Activated naive CD8-positive, alpha-beta T cell (primary cell): ENCODE measurements around the gene PPFIBP1.
"Not testable (repeated sequence)": the region's sequence is repeated elsewhere in the genome, so short reads cannot be mapped to it uniquely, and the experiment has no call there.

Experiments used
- H3K27ac Mint-ChIP-seq: one replicate; pipeline ENCODE4 v1.8.0; 2021; ENCODE audit warnings: mixed read lengths
- H3K27me3 Mint-ChIP-seq: one replicate; pipeline ENCODE4 v1.8.0; 2021; ENCODE audit warnings: mixed read lengths
- H3K36me3 Mint-ChIP-seq: one replicate; pipeline ENCODE4 v1.8.0; 2021; ENCODE audit warnings: mixed read lengths
- H3K4me1 Mint-ChIP-seq: one replicate; pipeline ENCODE4 v1.8.0; 2021; ENCODE audit warnings: low read depth, mixed read lengths
- H3K4me3 Mint-ChIP-seq: one replicate; pipeline ENCODE4 v1.8.0; 2021; ENCODE audit warnings: mild to moderate bottlenecking, mixed read lengths
- H3K9me3 Mint-ChIP-seq: one replicate; pipeline ENCODE4 v1.8.0; 2021; ENCODE audit warnings: low read depth, mixed read lengths

The PPFIBP1 gene

GRCh38 chr12:27623645-27624044 is 99.6 kb downstream of the PPFIBP1 start:
- Mint-ChIP-seq H3K27ac (no peak overlapping the region), H3K36me3 (no peaks in the 10 kb centered on the region), H3K4me1 (peaks cover 34% of the 10 kb centered on the region), H3K27me3 (no peaks in the 10 kb centered on the region), H3K4me3 (no peak overlapping the region), H3K9me3 (no peaks in the 10 kb centered on the region)

GRCh38 chr12:27624586-27624985 is 100.6 kb downstream of the PPFIBP1 start:
- peaks cover 24% of the 10 kb centered on the region for H3K4me1 Mint-ChIP-seq
- no peak overlapping the region for H3K27ac Mint-ChIP-seq
- H3K4me3 Mint-ChIP-seq: no peak overlapping the region
- H3K27me3 Mint-ChIP-seq: no peaks in the 10 kb centered on the region
- H3K9me3 Mint-ChIP-seq: no peaks in the 10 kb centered on the region
- H3K36me3 Mint-ChIP-seq: no peaks in the 10 kb centered on the region

- Mint-ChIP-seq H3K27me3 (no peaks in the 10 kb centered on the region), H3K4me1 (peaks cover 17% of the 10 kb centered on the region), H3K9me3 (no peaks in the 10 kb centered on the region), H3K36me3 (no peaks in the 10 kb centered on the region), H3K27ac (no peak overlapping the region), H3K4me3 (no peak overlapping the region)
Observed at GRCh38 chr12:27627123-27627852, 103.3 kb downstream of the PPFIBP1 start.

- H3K9me3 Mint-ChIP-seq, H3K27ac Mint-ChIP-seq, H3K4me3 Mint-ChIP-seq, H3K36me3 Mint-ChIP-seq, H3K27me3 Mint-ChIP-seq: not testable (repeated sequence)
- peaks cover 17% of the 10 kb centered on the region for H3K4me1 Mint-ChIP-seq
Observed at GRCh38 chr12:27627853-27628469, 104.0 kb downstream of the PPFIBP1 start.

GRCh38 chr12:27630219-27630618 is 106.2 kb downstream of the PPFIBP1 start:
- peaks cover 17% of the 10 kb centered on the region for H3K4me1 Mint-ChIP-seq
- not testable (repeated sequence) for H3K27me3 Mint-ChIP-seq, H3K4me3 Mint-ChIP-seq, H3K36me3 Mint-ChIP-seq, H3K27ac Mint-ChIP-seq, H3K9me3 Mint-ChIP-seq

- Mint-ChIP-seq H3K4me3 (no peak overlapping the region), H3K4me1 (peaks cover 17% of the 10 kb centered on the region), H3K27me3 (no peaks in the 10 kb centered on the region), H3K36me3 (peaks cover 7% of the 10 kb centered on the region), H3K27ac (no peak overlapping the region), H3K9me3 (no peaks in the 10 kb centered on the region)
Observed at GRCh38 chr12:27631365-27631764, 107.4 kb downstream of the PPFIBP1 start.

GRCh38 chr12:27631813-27632491 is 107.9 kb downstream of the PPFIBP1 start:
- no peak overlapping the region for H3K4me3 Mint-ChIP-seq
- no peaks in the 10 kb centered on the region for H3K27me3 Mint-ChIP-seq
- H3K4me1 Mint-ChIP-seq: peaks cover 15% of the 10 kb centered on the region

GRCh38 chr12:27635349-27635972 is 111.5 kb downstream of the PPFIBP1 start:
- Mint-ChIP-seq H3K27me3 (no peaks in the 10 kb centered on the region), H3K4me1 (no peaks in the 10 kb centered on the region), H3K36me3 (peaks cover 9% of the 10 kb centered on the region), H3K9me3 (no peaks in the 10 kb centered on the region), H3K27ac (no peak overlapping the region), H3K4me3 (no peak overlapping the region)

More at GRCh38 chr12:27631813-27632491, 107.9 kb downstream of the PPFIBP1 start:
- Mint-ChIP-seq H3K27ac (no peak overlapping the region), H3K9me3 (no peaks in the 10 kb centered on the region), H3K36me3 (peaks cover 7% of the 10 kb centered on the region)

GRCh38 chr12:27636569-27636968 is 112.6 kb downstream of the PPFIBP1 start:
- not testable (repeated sequence) for H3K9me3 Mint-ChIP-seq, H3K27ac Mint-ChIP-seq, H3K4me3 Mint-ChIP-seq, H3K4me1 Mint-ChIP-seq, H3K36me3 Mint-ChIP-seq, H3K27me3 Mint-ChIP-seq

- Mint-ChIP-seq H3K36me3 (peaks cover 9% of the 10 kb centered on the region), H3K27me3 (no peaks in the 10 kb centered on the region), H3K9me3 (no peaks in the 10 kb centered on the region), H3K4me1 (no peaks in the 10 kb centered on the region), H3K27ac (no peak overlapping the region), H3K4me3 (no peak overlapping the region)
Observed at GRCh38 chr12:27637524-27637923, 113.5 kb downstream of the PPFIBP1 start.

- Mint-ChIP-seq H3K36me3 (peaks cover 8% of the 10 kb centered on the region), H3K4me1 (no peaks in the 10 kb centered on the region), H3K4me3 (no peak overlapping the region), H3K27me3 (no peaks in the 10 kb centered on the region), H3K9me3 (no peaks in the 10 kb centered on the region), H3K27ac (no peak overlapping the region)
Observed at GRCh38 chr12:27639265-27639664, 115.3 kb downstream of the PPFIBP1 start.

GRCh38 chr12:27640566-27641200 is 116.7 kb downstream of the PPFIBP1 start:
- not testable (repeated sequence) for H3K27me3 Mint-ChIP-seq, H3K36me3 Mint-ChIP-seq, H3K9me3 Mint-ChIP-seq, H3K27ac Mint-ChIP-seq, H3K4me3 Mint-ChIP-seq, H3K4me1 Mint-ChIP-seq

- not testable (repeated sequence) for H3K9me3 Mint-ChIP-seq, H3K4me3 Mint-ChIP-seq, H3K4me1 Mint-ChIP-seq, H3K27ac Mint-ChIP-seq, H3K27me3 Mint-ChIP-seq, H3K36me3 Mint-ChIP-seq
Observed at GRCh38 chr12:27642361-27642760, 118.4 kb downstream of the PPFIBP1 start.

GRCh38 chr12:27642892-27643291 is 118.9 kb downstream of the PPFIBP1 start:
- not testable (repeated sequence) for H3K4me1 Mint-ChIP-seq, H3K4me3 Mint-ChIP-seq, H3K9me3 Mint-ChIP-seq, H3K27ac Mint-ChIP-seq, H3K36me3 Mint-ChIP-seq, H3K27me3 Mint-ChIP-seq
